Calu3 (cell line): ENCODE measurements around the gene EXOC3L1. TPM values are rescaled to one million over a fixed set of nuclear protein-coding genes. Genes with fewer than 3 reads are reported as not detected.
A peak's percentile ranks its signal among the peaks of the same experiment; 100 is the strongest.

Experiments used
- BruUV-seq: library from RNA; stranded (reverse); fragments of 400-500 nt; replicated peaks from 2 replicates; lab custom pipeline; 2021; lab: Mats Ljungman, UMichigan
- CTCF ChIA-PET: fragments of 300-600 bp; sonication (Branson Sonifier 250); formaldehyde crosslinking; loops from one replicate; lab custom pipeline; 2022; ENCODE audit warnings: antibody characterized with exemption; lab: Charles Lee
- DNase-seq: peaks from one replicate; pipeline ENCODE4 v3.0.0; 2022
- H3K27ac Mint-ChIP-seq: one replicate; pipeline ENCODE4 v1.8.0; 2022; ENCODE audit warnings: mixed read lengths; ENCODE audit not compliant: unreplicated experiment
- H3K27me3 Mint-ChIP-seq: one replicate; pipeline ENCODE4 v1.8.0; 2022; ENCODE audit warnings: mixed read lengths; ENCODE audit not compliant: unreplicated experiment
- H3K36me3 Mint-ChIP-seq: one replicate; pipeline ENCODE4 v1.8.0; 2022; ENCODE audit warnings: mild to moderate bottlenecking, moderate library complexity, mixed read lengths; ENCODE audit not compliant: insufficient read depth, unreplicated experiment
- H3K4me1 Mint-ChIP-seq: one replicate; pipeline ENCODE4 v1.8.0; 2022; ENCODE audit warnings: mild to moderate bottlenecking, low read depth, mixed read lengths; ENCODE audit not compliant: unreplicated experiment
- H3K4me3 Mint-ChIP-seq: one replicate; pipeline ENCODE4 v1.8.0; 2022; ENCODE audit warnings: mild to moderate bottlenecking, low read depth, moderate library complexity, mixed read lengths; ENCODE audit not compliant: unreplicated experiment
- H3K9me3 Mint-ChIP-seq: one replicate; pipeline ENCODE4 v1.8.0; 2022; ENCODE audit warnings: low read depth, mixed read lengths; ENCODE audit not compliant: unreplicated experiment
- intact Hi-C: fragments of 100-400 bp; cut with micrococcal nuclease; formaldehyde crosslinking; loops from one replicate; pipeline ENCODE4 v1.10.0; 2022; ENCODE audit not compliant: unreplicated experiment
- microRNA-seq: library from miRNA; unstranded; fragments of <30 nt; microRNA quantifications from one replicate; pipeline ENCODE4 v1.2.0, GENCODE V29; 2022
- total RNA-seq: library from RNA; stranded (reverse); gene quantifications from 2 replicates; pipeline ENCODE4 v1.2.3, GENCODE V29; 2022
- TF ChIP-seq, protein P1 (sequence below): fragments of 200-600 bp; IDR thresholded peaks from one replicate; pipeline ENCODE4 v1.8.0; 2022; ENCODE audit warnings: antibody characterized with exemption; ENCODE audit not compliant: unreplicated experiment

Gene EXOC3L1
- total RNA-seq, 1 experiment from 2014 or later, result 0.31 TPM

DNA sequence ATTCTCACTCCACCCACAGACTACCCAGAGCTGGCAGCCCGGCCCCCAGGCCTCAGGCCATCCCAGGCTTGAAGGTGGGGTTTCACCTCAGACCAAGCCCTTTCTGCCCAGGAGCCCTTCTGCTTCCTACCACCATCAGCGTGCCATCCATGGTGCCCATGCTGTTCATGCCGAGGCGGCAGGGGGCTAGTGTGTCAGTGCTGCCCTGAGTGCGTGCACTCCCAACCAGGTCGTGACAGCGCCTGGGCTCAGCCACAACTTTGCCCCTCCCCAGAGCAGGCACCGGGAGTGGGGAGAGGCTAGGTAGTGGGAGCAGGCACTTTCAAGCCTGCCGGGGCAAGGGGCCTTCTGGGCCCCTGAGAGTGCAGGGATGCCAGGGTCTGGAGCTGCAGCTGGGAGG, 47.6 kb downstream of the EXOC3L1 start:
- no TSS peak for BruUV-seq
- TF ChIP-seq, protein P1, sequence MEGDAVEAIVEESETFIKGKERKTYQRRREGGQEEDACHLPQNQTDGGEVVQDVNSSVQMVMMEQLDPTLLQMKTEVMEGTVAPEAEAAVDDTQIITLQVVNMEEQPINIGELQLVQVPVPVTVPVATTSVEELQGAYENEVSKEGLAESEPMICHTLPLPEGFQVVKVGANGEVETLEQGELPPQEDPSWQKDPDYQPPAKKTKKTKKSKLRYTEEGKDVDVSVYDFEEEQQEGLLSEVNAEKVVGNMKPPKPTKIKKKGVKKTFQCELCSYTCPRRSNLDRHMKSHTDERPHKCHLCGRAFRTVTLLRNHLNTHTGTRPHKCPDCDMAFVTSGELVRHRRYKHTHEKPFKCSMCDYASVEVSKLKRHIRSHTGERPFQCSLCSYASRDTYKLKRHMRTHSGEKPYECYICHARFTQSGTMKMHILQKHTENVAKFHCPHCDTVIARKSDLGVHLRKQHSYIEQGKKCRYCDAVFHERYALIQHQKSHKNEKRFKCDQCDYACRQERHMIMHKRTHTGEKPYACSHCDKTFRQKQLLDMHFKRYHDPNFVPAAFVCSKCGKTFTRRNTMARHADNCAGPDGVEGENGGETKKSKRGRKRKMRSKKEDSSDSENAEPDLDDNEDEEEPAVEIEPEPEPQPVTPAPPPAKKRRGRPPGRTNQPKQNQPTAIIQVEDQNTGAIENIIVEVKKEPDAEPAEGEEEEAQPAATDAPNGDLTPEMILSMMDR, result no peak
- Mint-ChIP-seq H3K27ac (no peak overlapping the region), H3K36me3 (peaks cover 38% of the 10 kb centered on the region), H3K27me3 (no peaks in the 10 kb centered on the region), H3K4me3 (no peak overlapping the region), H3K9me3 (no peaks in the 10 kb centered on the region), H3K4me1 (no peaks in the 10 kb centered on the region)
- intact Hi-C loops, result no loop called here
- no peak for DNase-seq
- CTCF ChIA-PET, result no interaction called here

DNA sequence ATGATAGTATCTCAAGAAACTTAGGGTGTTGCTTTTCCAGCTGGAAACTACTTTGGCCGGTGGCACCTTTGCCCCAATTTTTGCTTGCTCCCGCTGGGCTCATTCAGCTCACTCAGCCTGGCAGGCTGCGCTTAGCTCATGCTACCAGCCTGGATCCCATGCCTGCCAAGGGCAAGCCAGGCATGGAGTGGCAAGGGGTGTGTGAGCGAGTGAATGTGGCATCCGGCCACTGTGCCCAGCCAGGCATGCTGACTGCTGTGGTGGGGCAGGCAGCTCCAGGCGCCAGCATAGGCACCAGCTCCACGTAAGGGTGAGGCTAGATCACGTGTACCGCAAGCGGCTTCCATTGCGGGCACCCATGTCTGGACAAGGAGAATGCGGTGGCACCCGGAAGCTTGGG, 48.5 kb downstream of the EXOC3L1 start:
- CTCF ChIA-PET, result no interaction called here
- Mint-ChIP-seq H3K4me1 (no peaks in the 10 kb centered on the region), H3K9me3 (no peaks in the 10 kb centered on the region), H3K4me3 (no peak overlapping the region), H3K27me3 (no peaks in the 10 kb centered on the region), H3K27ac (no peak overlapping the region), H3K36me3 (peaks cover 42% of the 10 kb centered on the region)
- no TSS peak for BruUV-seq
- TF ChIP-seq, protein P1, result no peak
- intact Hi-C loops, result no loop called here
- DNase-seq, result no peak

DNA sequence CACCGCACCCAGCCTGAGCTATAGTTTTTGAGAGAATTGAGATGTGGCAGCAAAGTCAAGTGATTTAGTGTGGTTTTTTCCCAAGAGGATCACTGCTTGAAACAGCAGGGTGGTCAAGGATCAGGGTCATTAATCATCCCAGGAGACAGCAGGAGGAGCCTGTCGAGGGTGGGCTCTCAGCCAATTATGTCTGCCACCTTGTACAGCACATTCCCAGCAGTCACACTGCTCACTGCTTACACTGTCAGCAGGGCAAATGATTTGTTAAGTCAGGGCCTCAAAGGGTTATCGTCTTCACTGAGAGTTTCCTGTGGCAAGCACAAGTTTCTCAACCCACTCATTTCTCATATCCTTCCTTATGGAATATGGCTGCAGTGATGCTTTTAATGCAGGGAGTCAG, 52.3 kb downstream of the EXOC3L1 start:
- H3K4me1 Mint-ChIP-seq, result no peaks in the 10 kb centered on the region
- no peaks in the 10 kb centered on the region for H3K9me3 Mint-ChIP-seq
- no peak for DNase-seq
- no peaks in the 10 kb centered on the region for H3K27me3 Mint-ChIP-seq
- no TSS peak for BruUV-seq
- intact Hi-C loops, result no loop called here
- TF ChIP-seq, protein P1, result no peak
- no peak overlapping the region for H3K4me3 Mint-ChIP-seq
- H3K27ac Mint-ChIP-seq, result no peak overlapping the region
- CTCF ChIA-PET, result no interaction called here
- H3K36me3 Mint-ChIP-seq, result peaks cover 31% of the 10 kb centered on the region

Small RNA genes within 50 kb of the gene (microRNA-seq; reads per million reads assigned to microRNA genes)
- 163 reads per million, percentile 70 among the genes with 10 or more reads in this experiment for gene MIR328

Other genes starting within 250 kb of the EXOC3L1 start
- 0.64 and 2.5 TPM in 2 replicates for gene CES3, start 228.9 kb downstream of the EXOC3L1 start, total RNA-seq
- not detected in 2 replicates for gene CES4A, start 201.5 kb downstream of the EXOC3L1 start, total RNA-seq
- gene CBFB, start 161.0 kb downstream of the EXOC3L1 start, total RNA-seq, result 116 and 131 TPM in 2 replicates
- 21.4 and 21.9 TPM in 2 replicates for gene PHAF1, start 80.2 kb downstream of the EXOC3L1 start, total RNA-seq
- gene B3GNT9, start 39.1 kb downstream of the EXOC3L1 start, total RNA-seq, result 6.8 and 8.0 TPM in 2 replicates
- 34.9 and 42.7 TPM in 2 replicates for gene TRADD, start 30.2 kb downstream of the EXOC3L1 start, total RNA-seq
- 32.0 and 36.6 TPM in 2 replicates for gene FBXL8, start 30.2 kb downstream of the EXOC3L1 start, total RNA-seq
- 57.1 and 60.7 TPM in 2 replicates for gene HSF4, start 25.4 kb downstream of the EXOC3L1 start, total RNA-seq
- 33.5 and 35.7 TPM in 2 replicates for gene NOL3, start 19.6 kb downstream of the EXOC3L1 start, total RNA-seq
- 33.1 and 36.5 TPM in 2 replicates for gene MATCAP1, start 6.2 kb downstream of the EXOC3L1 start, total RNA-seq
- gene E2F4, start 2.0 kb upstream of the EXOC3L1 start, total RNA-seq, result 95.3 and 101 TPM in 2 replicates
- gene ELMO3, start 9.0 kb upstream of the EXOC3L1 start, total RNA-seq, result 31.9 and 43.2 TPM in 2 replicates
- gene TMEM208, start 37.0 kb upstream of the EXOC3L1 start, total RNA-seq, result 53.5 and 69.2 TPM in 2 replicates
- 37.2 and 37.9 TPM in 2 replicates for gene FHOD1, start 57.3 kb upstream of the EXOC3L1 start, total RNA-seq
- gene SLC9A5, start 58.8 kb upstream of the EXOC3L1 start, total RNA-seq, result 2.4 and 4.4 TPM in 2 replicates
- gene PLEKHG4, start 89.4 kb upstream of the EXOC3L1 start, total RNA-seq, result 5.5 and 9.2 TPM in 2 replicates
- 3.8 and 5.6 TPM in 2 replicates for gene KCTD19, start 136.6 kb upstream of the EXOC3L1 start, total RNA-seq
- 7.1 and 9.2 TPM in 2 replicates for gene LRRC36, start 136.7 kb upstream of the EXOC3L1 start, total RNA-seq
- 8.5 and 8.8 TPM in 2 replicates for gene TPPP3, start 203.4 kb upstream of the EXOC3L1 start, total RNA-seq
- 22.6 and 24.4 TPM in 2 replicates for gene ZDHHC1, start 226.3 kb upstream of the EXOC3L1 start, total RNA-seq
- gene HSD11B2, start 241.0 kb upstream of the EXOC3L1 start, total RNA-seq, result 10.2 and 10.8 TPM in 2 replicates